Nephron (organoid): ENCODE results near the gene MT1H.

ENCODE experiments used
- H3K27ac Mint-ChIP-seq, 3 experiments: 2 replicates each; pipeline ENCODE4 v1.8.0; 2020; ENCODE audit warnings: mixed read lengths in 3 of 3, mild to moderate bottlenecking in 2 of 3, moderate library complexity in 1 of 3
- H3K27me3 Mint-ChIP-seq: 2 replicates; pipeline ENCODE4 v1.8.0; 2021; ENCODE audit warnings: low read depth, mild to moderate bottlenecking, moderate library complexity, mixed read lengths
- H3K36me3 Mint-ChIP-seq: 2 replicates; pipeline ENCODE4 v1.8.0; 2020; ENCODE audit warnings: low read depth, mixed read lengths
- H3K4me1 Mint-ChIP-seq: 2 replicates; pipeline ENCODE4 v1.8.0; 2020; ENCODE audit warnings: mixed read lengths
- H3K4me3 Mint-ChIP-seq, 3 experiments: 2 replicates each; pipeline ENCODE4 v1.8.0; 2020; ENCODE audit warnings: mild to moderate bottlenecking in 3 of 3, mixed read lengths in 3 of 3, moderate library complexity in 2 of 3
- H3K9me3 Mint-ChIP-seq: 2 replicates; pipeline ENCODE4 v1.8.0; 2020; ENCODE audit warnings: mixed read lengths
- TF ChIP-seq, protein P1 (sequence below), 3 experiments: fragments of 200-600 bp; sonication (generic); IDR thresholded peaks; one replicate each; pipeline ENCODE4 v1.5.0; 2021; ENCODE audit warnings: antibody characterized with exemption in 3 of 3; ENCODE audit not compliant: unreplicated experiment in 3 of 3

The MT1H gene

DNA sequence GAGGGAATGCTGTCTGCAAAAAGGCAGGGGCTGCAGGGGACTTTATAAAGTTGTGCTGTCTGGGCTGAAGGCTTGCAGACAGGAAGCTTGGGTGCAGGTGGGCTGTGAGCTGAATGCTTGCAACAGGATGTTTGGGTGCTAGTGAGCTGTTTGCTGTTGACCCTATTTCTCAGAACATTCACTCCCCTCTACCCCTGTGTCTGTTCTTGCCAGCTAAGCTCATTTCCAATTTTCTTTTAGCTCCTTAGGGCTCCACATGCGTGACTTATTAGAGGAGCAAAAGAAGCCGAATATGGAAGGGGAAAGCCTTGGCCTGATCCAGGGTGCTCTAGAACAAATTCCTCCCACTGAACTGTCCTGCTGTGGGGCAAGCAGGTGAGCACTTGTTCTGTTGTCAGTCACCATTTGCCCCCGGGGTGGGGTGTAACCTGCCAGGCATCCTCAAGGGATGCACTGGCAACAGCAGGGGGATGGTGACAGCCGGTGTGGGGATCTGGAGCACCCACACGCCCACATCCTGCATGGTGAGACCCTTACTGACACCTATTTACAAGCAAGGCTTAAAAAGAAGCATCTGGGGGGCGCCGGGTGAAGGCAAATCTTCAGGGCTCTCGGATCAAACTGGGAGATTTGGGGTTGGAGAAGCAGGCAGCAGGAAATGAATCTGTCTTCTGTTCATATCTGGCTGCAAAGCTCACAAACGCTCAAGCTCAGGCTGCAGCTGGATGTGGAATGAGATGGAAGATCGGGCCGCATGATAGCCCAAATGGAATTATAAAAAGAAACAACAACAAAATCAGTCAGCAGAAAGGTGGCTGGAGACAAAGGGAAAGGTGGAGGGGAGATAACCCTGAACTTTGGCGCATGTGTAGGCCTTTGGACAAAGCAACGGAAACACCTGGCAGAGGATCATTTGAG is 39.2 kb downstream of the MT1H start:
- TF ChIP-seq, protein P1, sequence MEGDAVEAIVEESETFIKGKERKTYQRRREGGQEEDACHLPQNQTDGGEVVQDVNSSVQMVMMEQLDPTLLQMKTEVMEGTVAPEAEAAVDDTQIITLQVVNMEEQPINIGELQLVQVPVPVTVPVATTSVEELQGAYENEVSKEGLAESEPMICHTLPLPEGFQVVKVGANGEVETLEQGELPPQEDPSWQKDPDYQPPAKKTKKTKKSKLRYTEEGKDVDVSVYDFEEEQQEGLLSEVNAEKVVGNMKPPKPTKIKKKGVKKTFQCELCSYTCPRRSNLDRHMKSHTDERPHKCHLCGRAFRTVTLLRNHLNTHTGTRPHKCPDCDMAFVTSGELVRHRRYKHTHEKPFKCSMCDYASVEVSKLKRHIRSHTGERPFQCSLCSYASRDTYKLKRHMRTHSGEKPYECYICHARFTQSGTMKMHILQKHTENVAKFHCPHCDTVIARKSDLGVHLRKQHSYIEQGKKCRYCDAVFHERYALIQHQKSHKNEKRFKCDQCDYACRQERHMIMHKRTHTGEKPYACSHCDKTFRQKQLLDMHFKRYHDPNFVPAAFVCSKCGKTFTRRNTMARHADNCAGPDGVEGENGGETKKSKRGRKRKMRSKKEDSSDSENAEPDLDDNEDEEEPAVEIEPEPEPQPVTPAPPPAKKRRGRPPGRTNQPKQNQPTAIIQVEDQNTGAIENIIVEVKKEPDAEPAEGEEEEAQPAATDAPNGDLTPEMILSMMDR (IDR thresholded peaks at IDR 0.05; ENCODE audit: unreplicated experiment in 3 of 3): no peak
- peaks cover 20% of the 10 kb centered on the region for H3K27me3 Mint-ChIP-seq
- H3K27ac Mint-ChIP-seq: no peak overlapping the region
- no peaks in the 10 kb centered on the region for H3K9me3 Mint-ChIP-seq
- no peaks in the 10 kb centered on the region for H3K4me1 Mint-ChIP-seq
- no peak overlapping the region for H3K4me3 Mint-ChIP-seq
- no peaks in the 10 kb centered on the region for H3K36me3 Mint-ChIP-seq

DNA sequence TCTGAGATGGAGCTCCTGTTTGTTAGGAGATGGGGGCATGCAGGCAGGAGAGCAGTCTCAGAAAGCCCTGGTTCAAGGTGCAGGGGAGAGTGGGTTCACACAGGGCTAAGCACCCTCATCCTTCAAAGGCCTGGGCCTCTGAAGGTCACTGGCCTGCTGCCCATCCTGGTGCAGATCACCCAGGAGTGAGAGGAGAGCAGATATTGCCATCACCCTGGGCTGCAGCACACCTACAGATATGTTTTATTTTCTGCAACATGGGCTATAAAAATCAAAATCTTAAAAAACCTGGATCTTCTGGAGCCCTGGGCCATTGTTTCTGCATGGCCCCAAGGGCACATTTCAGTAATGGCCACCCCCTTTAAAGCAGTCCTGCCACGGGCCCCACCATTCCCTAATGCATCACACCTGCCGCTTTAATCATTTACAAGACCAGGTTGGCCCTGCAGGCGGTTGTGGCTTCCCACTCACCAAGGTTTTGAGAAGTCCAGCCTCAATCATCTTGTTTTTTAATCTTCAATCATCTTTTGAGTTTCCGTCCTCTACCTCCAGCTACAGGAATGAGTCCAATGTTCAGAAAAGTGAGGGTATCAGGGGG is 39.9 kb downstream of the MT1H start:
- TF ChIP-seq, protein P1 (IDR thresholded peaks at IDR 0.05; ENCODE audit: unreplicated experiment in 3 of 3): no peak
- H3K4me1 Mint-ChIP-seq: no peaks in the 10 kb centered on the region
- no peaks in the 10 kb centered on the region for H3K36me3 Mint-ChIP-seq
- H3K27me3 Mint-ChIP-seq: peaks cover 21% of the 10 kb centered on the region
- H3K4me3 Mint-ChIP-seq: no peak overlapping the region
- no peaks in the 10 kb centered on the region for H3K9me3 Mint-ChIP-seq
- no peak overlapping the region for H3K27ac Mint-ChIP-seq

DNA sequence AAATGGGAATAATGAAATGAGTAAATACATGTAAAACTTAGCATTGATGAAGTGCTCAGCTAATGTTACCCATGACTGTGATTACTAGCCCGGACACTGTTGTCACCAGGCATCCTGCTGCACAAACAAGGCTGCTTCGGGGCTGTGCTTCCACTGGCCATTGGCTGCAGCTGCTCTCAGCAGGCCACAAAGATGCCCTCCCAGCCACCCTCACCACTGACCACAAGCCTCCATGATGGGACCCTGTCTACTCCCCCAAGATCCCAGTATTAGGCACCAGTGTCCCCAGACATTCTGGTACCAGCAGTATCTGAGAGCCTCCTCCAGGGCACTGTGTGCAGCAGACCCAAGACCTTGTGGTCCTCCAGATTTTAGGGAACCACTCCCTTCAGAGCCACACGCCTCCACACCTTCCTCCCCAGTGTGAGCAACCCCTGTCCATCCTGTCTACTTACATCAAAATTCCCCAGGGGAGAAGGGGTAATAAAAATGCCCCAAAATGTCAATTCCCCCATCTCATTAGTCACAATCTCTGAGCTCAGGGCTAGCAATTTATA is 40.6 kb downstream of the MT1H start:
- Mint-ChIP-seq H3K27ac (no peak overlapping the region), H3K4me3 (no peak overlapping the region), H3K4me1 (no peaks in the 10 kb centered on the region), H3K36me3 (no peaks in the 10 kb centered on the region), H3K9me3 (no peaks in the 10 kb centered on the region), H3K27me3 (peaks cover 22% of the 10 kb centered on the region)
- TF ChIP-seq, protein P1 (IDR thresholded peaks at IDR 0.05; ENCODE audit: unreplicated experiment in 3 of 3): no peak

DNA sequence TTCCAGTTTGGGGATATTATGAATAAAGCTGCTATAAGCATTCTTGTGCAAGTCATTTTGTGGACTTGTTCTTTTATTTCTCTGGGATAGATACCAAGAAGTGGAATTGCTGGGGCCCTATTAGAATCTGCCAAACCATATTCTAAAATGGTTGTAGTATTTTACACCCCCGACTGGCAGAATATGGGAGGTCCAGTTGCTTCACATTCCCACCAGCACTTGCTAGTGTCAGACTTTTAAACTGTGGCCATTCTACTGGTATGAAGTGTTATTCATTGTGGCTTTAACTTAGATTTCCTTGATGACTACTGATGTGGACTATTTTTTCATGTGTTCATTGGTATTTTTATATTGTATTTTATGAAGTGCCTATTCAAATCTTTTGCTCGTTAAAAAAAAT is 42.2 kb downstream of the MT1H start:
- H3K4me3 Mint-ChIP-seq: no peak overlapping the region
- H3K4me1 Mint-ChIP-seq: peaks cover 4% of the 10 kb centered on the region
- H3K9me3 Mint-ChIP-seq: no peaks in the 10 kb centered on the region
- TF ChIP-seq, protein P1 (IDR thresholded peaks at IDR 0.05; ENCODE audit: unreplicated experiment in 3 of 3): no peak
- H3K27ac Mint-ChIP-seq: no peak overlapping the region
- peaks cover 22% of the 10 kb centered on the region for H3K27me3 Mint-ChIP-seq
- no peaks in the 10 kb centered on the region for H3K36me3 Mint-ChIP-seq

DNA sequence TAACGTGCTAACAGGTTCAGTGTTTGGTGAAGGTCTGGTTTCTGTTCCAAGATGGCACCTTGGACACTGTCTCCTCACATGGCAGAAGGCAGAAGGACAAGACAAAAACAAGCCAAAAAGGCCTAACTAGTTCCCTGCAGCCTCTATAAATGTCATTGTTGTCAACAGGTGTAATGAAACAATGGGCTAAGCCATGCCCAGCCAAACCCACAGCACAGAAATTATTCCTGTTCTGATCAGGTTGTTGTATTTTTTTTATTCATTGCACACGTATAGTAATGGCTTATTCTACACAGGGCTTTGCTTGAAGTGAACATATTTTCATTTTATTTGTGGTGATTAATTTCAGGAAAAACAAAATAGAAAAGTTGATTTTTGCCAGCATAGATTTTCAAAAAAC is 44.2 kb downstream of the MT1H start:
- Mint-ChIP-seq H3K4me3 (no peak overlapping the region), H3K9me3 (no peaks in the 10 kb centered on the region), H3K27ac (no peak overlapping the region), H3K36me3 (no peaks in the 10 kb centered on the region), H3K4me1 (peaks cover 5% of the 10 kb centered on the region), H3K27me3 (peaks cover 16% of the 10 kb centered on the region)
- TF ChIP-seq, protein P1 (IDR thresholded peaks at IDR 0.05; ENCODE audit: unreplicated experiment in 3 of 3): no peak
